Activated effector memory CD4-positive, alpha-beta T cell treated with Interleukin-2 at 50 U/mL for 16 hours (primary cell): ENCODE results near the gene TOX3.

ENCODE experiments used
- DNase-seq: peaks from one replicate; pipeline ENCODE4 v3.0.0-alpha.2; 2020

Gene TOX3

GRCh38 chr16:52535076-52535475, 11.9 kb downstream of the TOX3 start:
- no peak for DNase-seq

GRCh38 chr16:52533296-52533695, 13.6 kb downstream of the TOX3 start:
- DNase-seq, result no peak

GRCh38 chr16:52532384-52532783, 14.6 kb downstream of the TOX3 start:
- no peak for DNase-seq

- DNase-seq, result no peak
Measured at GRCh38 chr16:52529226-52529625, 17.7 kb downstream of the TOX3 start.

- DNase-seq, result no peak
Measured at GRCh38 chr16:52528393-52529065, 18.4 kb downstream of the TOX3 start.

- no peak for DNase-seq
Measured at GRCh38 chr16:52526830-52527229, 20.1 kb downstream of the TOX3 start.

- DNase-seq, result no peak
Measured at GRCh38 chr16:52526116-52526828, 20.7 kb downstream of the TOX3 start.

GRCh38 chr16:52521570-52521969, 25.4 kb downstream of the TOX3 start:
- DNase-seq, result no peak

- DNase-seq, result no peak
Measured at GRCh38 chr16:52518884-52519283, 28.1 kb downstream of the TOX3 start.

GRCh38 chr16:52515068-52515671, 31.8 kb downstream of the TOX3 start:
- no peak for DNase-seq

- DNase-seq, result no peak
Measured at GRCh38 chr16:52512297-52512987, 34.5 kb downstream of the TOX3 start.

GRCh38 chr16:52501746-52502145, 45.2 kb downstream of the TOX3 start:
- DNase-seq, result no peak

- no peak for DNase-seq
Measured at GRCh38 chr16:52500963-52501362, 46.0 kb downstream of the TOX3 start.

GRCh38 chr16:52499060-52499440, 47.9 kb downstream of the TOX3 start:
- DNase-seq, result no peak

- no peak for DNase-seq
Measured at GRCh38 chr16:52498328-52499059, 48.4 kb downstream of the TOX3 start.

- DNase-seq, result no peak
Measured at GRCh38 chr16:52497067-52497816, 49.7 kb downstream of the TOX3 start.

- DNase-seq, result no peak
Measured at GRCh38 chr16:52496051-52496876, 50.7 kb downstream of the TOX3 start.

- DNase-seq, result no peak
Measured at GRCh38 chr16:52494621-52495020, 52.3 kb downstream of the TOX3 start.

GRCh38 chr16:52494145-52494544, 52.8 kb downstream of the TOX3 start:
- DNase-seq, result no peak

GRCh38 chr16:52492789-52493357, 54.1 kb downstream of the TOX3 start:
- DNase-seq, result no peak

- no peak for DNase-seq
Measured at GRCh38 chr16:52491216-52491615, 55.7 kb downstream of the TOX3 start.
